ENCODE measurements around the gene NAMPT.

- TF ChIP-seq CTCF (IDR thresholded peaks at IDR 0.05) (no peak), ZFX (IDR thresholded peaks at IDR 0.05; ENCODE audit: borderline replicate concordance) (no peak)
These were observed 36.9 kb downstream of the NAMPT start for GRCh38 chr7:106247841-106248240.
